ENCODE measurements around the gene PARP4.
"Not testable (repeated sequence)": the region's sequence is repeated elsewhere in the genome, so short reads cannot be mapped to it uniquely, and the experiment has no call there.

- TF ChIP-seq ZC3H10 (CRISPR knock-in tag; IDR thresholded peaks at IDR 0.05); OSR1 (CRISPR knock-in tag; IDR thresholded peaks at IDR 0.05); SNAI2 (CRISPR knock-in tag; IDR thresholded peaks at IDR 0.05); RARB (CRISPR knock-in tag; IDR thresholded peaks at IDR 0.05); POU6F1 (CRISPR knock-in tag; IDR thresholded peaks at IDR 0.05; ENCODE audit: borderline replicate concordance, low read depth); CREB5 (CRISPR knock-in tag; IDR thresholded peaks at IDR 0.05; ENCODE audit: low read depth): not testable (repeated sequence)
Measured at GRCh38 chr13:24496295-24496694, 16.3 kb downstream of the PARP4 start.
